ENCODE results near the gene ATXN10.

Gene ATXN10

GRCh38 chr22:45638197-45638596 lies 33.4 kb upstream of the ATXN10 start:
- CTCF ChIA-PET = interaction anchor here (1.1 kb wide), 2 partner anchors 226 to 368 kb away, joined by 4 to 5 read pairs; no protein-coding TSS in a partner anchor
- POLR2A ChIA-PET = no interaction called here
- no peak for TF ChIP-seq CTCF (IDR thresholded peaks at IDR 0.05; ENCODE audit: control extremely low read depth, extremely low read depth, low read depth, missing control alignments)

GRCh38 chr22:45638834-45639746 lies 32.5 kb upstream of the ATXN10 start:
- no peak for DNase-seq (ENCODE audit: extremely low spot score)
- CTCF ChIA-PET = interaction anchor here (1.1 kb wide), 1 partner anchor 367 kb away, joined by 4 read pairs; no protein-coding TSS in a partner anchor
- TF ChIP-seq CTCF (IDR thresholded peaks at IDR 0.05; ENCODE audit: control extremely low read depth, extremely low read depth, low read depth, missing control alignments) = no peak
- POLR2A ChIA-PET = no interaction called here

More at GRCh38 chr22:45638197-45638596, 33.4 kb upstream of the ATXN10 start:
- DNase-seq (ENCODE audit: extremely low spot score) = no peak

- no peak for TF ChIP-seq CTCF (IDR thresholded peaks at IDR 0.05; ENCODE audit: control extremely low read depth, extremely low read depth, low read depth, missing control alignments)
- ChIA-PET POLR2A (no interaction called here), CTCF (no interaction called here)
- DNase-seq (ENCODE audit: extremely low spot score) = no peak
Measured at GRCh38 chr22:45639747-45640102, 31.9 kb upstream of the ATXN10 start.

GRCh38 chr22:45640291-45640940 lies 31.2 kb upstream of the ATXN10 start:
- ChIA-PET CTCF (no interaction called here), POLR2A (no interaction called here)
- DNase-seq (ENCODE audit: extremely low spot score) = no peak
- no peak for TF ChIP-seq CTCF (IDR thresholded peaks at IDR 0.05; ENCODE audit: control extremely low read depth, extremely low read depth, low read depth, missing control alignments)

GRCh38 chr22:45640941-45641621 lies 30.6 kb upstream of the ATXN10 start:
- ChIA-PET CTCF (no interaction called here), POLR2A (no interaction called here)
- no peak for TF ChIP-seq CTCF (IDR thresholded peaks at IDR 0.05; ENCODE audit: control extremely low read depth, extremely low read depth, low read depth, missing control alignments)
- no peak for DNase-seq (ENCODE audit: extremely low spot score)

GRCh38 chr22:45642986-45643385 lies 28.6 kb upstream of the ATXN10 start:
- no peak for TF ChIP-seq CTCF (IDR thresholded peaks at IDR 0.05; ENCODE audit: control extremely low read depth, extremely low read depth, low read depth, missing control alignments)
- POLR2A ChIA-PET = no interaction called here
- DNase-seq (ENCODE audit: extremely low spot score) = no peak
- CTCF ChIA-PET = interaction anchor here (1.2 to 2.5 kb wide), 2 partner anchors 18 to 363 kb away, joined by 4 to 7 read pairs; no protein-coding TSS in a partner anchor

All from GM10248 (cell line).